NCI-H1105 treated with DMSO at 0.1 percent for 48 hours (cell line): ENCODE data around the gene KRT34.
A peak's percentile ranks its signal among the peaks of the same experiment; 100 is the strongest.
"Not testable (repeated sequence)": the region's sequence is repeated elsewhere in the genome, so short reads cannot be mapped to it uniquely, and the experiment has no call there.

Experiments
- DNase-seq: peaks from one replicate; lab custom pipeline; 2025; lab: John Stamatoyannopoulos, UW

The KRT34 gene

GRCh38 chr17:41404024-41404671 is 22.0 kb upstream of the KRT34 start:
- DNase-seq, result peak; percentile 85

- no peak for DNase-seq
These were observed 21.4 kb upstream of the KRT34 start for GRCh38 chr17:41403404-41404023.

GRCh38 chr17:41402161-41402560 is 20.1 kb upstream of the KRT34 start:
- no peak for DNase-seq

GRCh38 chr17:41396996-41397660 is 15.0 kb upstream of the KRT34 start, which contains the start of gene KRT31:
TSS of gene KRT31 (minus strand) at chr17:41397608. CDS start at chr17:41397539, 69 bp downstream.
- no peak for DNase-seq

- no peak for DNase-seq
These were observed 14.2 kb upstream of the KRT34 start for GRCh38 chr17:41396340-41396739.

- no peak for DNase-seq
These were observed 13.5 kb upstream of the KRT34 start for GRCh38 chr17:41395611-41396010.

GRCh38 chr17:41395044-41395443 is 12.9 kb upstream of the KRT34 start:
- not testable (repeated sequence) for DNase-seq

- DNase-seq, result no peak
These were observed 12.3 kb upstream of the KRT34 start for GRCh38 chr17:41394254-41394996.

- DNase-seq, result no peak
These were observed 11.7 kb upstream of the KRT34 start for GRCh38 chr17:41393826-41394225.

GRCh38 chr17:41393294-41393693 is 11.2 kb upstream of the KRT34 start:
- peak; percentile 14 for DNase-seq

- DNase-seq, result no peak
These were observed 10.2 kb upstream of the KRT34 start for GRCh38 chr17:41392278-41392677.

GRCh38 chr17:41391535-41391934 is 9.4 kb upstream of the KRT34 start:
- DNase-seq, result no peak

- DNase-seq, result no peak
These were observed 8.4 kb upstream of the KRT34 start for GRCh38 chr17:41390411-41390938.

GRCh38 chr17:41387670-41388069 is 5.6 kb upstream of the KRT34 start:
- no peak for DNase-seq

- no peak for DNase-seq
These were observed 4.1 kb upstream of the KRT34 start for GRCh38 chr17:41386227-41386626.

GRCh38 chr17:41383690-41384089 is 1.6 kb upstream of the KRT34 start:
- no peak for DNase-seq

- no peak for DNase-seq
These were observed 288 bp upstream of the KRT34 start for GRCh38 chr17:41382394-41382793.

GRCh38 chr17:41380091-41380490 is 2.0 kb downstream of the KRT34 start:
- DNase-seq, result not testable (repeated sequence)

- DNase-seq, result no peak
These were observed 4.6 kb downstream of the KRT34 start for GRCh38 chr17:41377546-41377945.

GRCh38 chr17:41369713-41370112 is 12.4 kb downstream of the KRT34 start, which contains the start of gene KRT33B:
TSS of gene KRT33B (minus strand) at chr17:41369813. CDS start at chr17:41369750, 63 bp downstream.
- DNase-seq, result no peak

- no peak for DNase-seq
These were observed 13.1 kb downstream of the KRT34 start for GRCh38 chr17:41369023-41369422.

- DNase-seq, result no peak
These were observed 14.6 kb downstream of the KRT34 start for GRCh38 chr17:41367426-41368075.
